GM06990 (cell line): Measurements from ENCODE around the gene RAB31.
"Not testable (repeated sequence)": the region's sequence is repeated elsewhere in the genome, so short reads cannot be mapped to it uniquely, and the experiment has no call there.

Experiments
- DNase-seq: peaks from one replicate; pipeline ENCODE4 v3.0.0-alpha.2; 2011; ENCODE audit not compliant: insufficient read length; ENCODE audit errors: extremely low read depth
- H3K27me3 ChIP-seq: replicated peaks from 2 replicates; pipeline ENCODE4 v1.6.0; 2011; ENCODE audit warnings: low read length; ENCODE audit not compliant: control insufficient read depth, insufficient read depth
- H3K36me3 ChIP-seq: 2 replicates; pipeline ENCODE4 v1.5.1; 2011; ENCODE audit warnings: low read length; ENCODE audit not compliant: control insufficient read depth, insufficient read depth
- H3K4me3 ChIP-seq: replicated peaks from 2 replicates; pipeline ENCODE4 v1.5.1; 2011; ENCODE audit warnings: low read depth, mild to moderate bottlenecking, control low read depth, low read length
- TF ChIP-seq, protein P1 (sequence below): IDR thresholded peaks from 2 replicates; pipeline ENCODE4 v1.5.1; 2011; ENCODE audit warnings: low read length, control low read depth, mild to moderate bottlenecking, inconsistent platforms; ENCODE audit not compliant: insufficient read depth, poor library complexity, severe bottlenecking

The RAB31 gene

DNA sequence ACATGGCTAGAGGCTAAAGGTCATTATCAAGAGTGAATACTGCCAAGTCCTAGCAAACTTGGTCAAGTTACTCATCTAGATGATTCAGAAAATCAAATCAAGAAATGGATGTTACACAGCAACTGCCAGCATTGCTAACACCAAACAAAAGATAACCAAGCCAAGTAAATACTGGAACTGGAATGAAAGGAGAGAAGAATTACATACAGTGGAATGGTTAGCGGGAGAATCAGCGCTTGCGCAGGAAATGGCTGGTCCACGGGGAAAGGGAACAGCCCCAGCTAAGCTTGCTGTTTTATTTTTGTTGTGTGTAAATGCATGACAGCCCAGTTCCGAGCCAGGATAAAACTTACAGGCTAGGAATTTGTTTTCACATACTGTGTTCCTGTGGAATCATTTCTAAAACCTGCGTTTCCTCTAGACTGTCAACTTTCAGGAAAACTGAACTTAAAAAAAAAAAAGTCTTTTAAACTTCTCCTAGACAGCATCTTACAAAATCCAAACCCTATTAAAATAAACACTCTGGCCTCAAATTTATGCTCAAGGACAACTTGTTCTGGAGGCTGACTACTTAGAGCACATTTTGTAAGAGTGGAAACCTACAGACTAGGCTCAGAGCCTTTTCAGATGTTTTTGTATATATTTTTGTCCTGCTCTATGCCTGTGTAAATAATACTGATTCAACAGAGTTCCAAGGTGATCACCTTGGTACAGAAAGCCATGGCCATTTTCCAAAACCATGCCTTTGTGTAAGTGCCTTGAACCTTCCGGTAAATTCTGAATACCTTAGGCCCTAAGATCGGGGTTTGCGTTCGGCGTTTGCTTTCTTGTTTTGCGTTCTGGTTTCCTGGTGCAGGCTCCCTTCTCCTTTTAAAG lies 146.9 kb downstream of the RAB31 start:
- no peaks in the 10 kb centered on the region; the same call in 1 of the 2 replicates for H3K36me3 ChIP-seq
- no peak overlapping the region for H3K4me3 ChIP-seq
- TF ChIP-seq, protein P1, sequence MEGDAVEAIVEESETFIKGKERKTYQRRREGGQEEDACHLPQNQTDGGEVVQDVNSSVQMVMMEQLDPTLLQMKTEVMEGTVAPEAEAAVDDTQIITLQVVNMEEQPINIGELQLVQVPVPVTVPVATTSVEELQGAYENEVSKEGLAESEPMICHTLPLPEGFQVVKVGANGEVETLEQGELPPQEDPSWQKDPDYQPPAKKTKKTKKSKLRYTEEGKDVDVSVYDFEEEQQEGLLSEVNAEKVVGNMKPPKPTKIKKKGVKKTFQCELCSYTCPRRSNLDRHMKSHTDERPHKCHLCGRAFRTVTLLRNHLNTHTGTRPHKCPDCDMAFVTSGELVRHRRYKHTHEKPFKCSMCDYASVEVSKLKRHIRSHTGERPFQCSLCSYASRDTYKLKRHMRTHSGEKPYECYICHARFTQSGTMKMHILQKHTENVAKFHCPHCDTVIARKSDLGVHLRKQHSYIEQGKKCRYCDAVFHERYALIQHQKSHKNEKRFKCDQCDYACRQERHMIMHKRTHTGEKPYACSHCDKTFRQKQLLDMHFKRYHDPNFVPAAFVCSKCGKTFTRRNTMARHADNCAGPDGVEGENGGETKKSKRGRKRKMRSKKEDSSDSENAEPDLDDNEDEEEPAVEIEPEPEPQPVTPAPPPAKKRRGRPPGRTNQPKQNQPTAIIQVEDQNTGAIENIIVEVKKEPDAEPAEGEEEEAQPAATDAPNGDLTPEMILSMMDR: no peak
- no peaks in the 10 kb centered on the region for H3K27me3 ChIP-seq
- DNase-seq: no peak

DNA sequence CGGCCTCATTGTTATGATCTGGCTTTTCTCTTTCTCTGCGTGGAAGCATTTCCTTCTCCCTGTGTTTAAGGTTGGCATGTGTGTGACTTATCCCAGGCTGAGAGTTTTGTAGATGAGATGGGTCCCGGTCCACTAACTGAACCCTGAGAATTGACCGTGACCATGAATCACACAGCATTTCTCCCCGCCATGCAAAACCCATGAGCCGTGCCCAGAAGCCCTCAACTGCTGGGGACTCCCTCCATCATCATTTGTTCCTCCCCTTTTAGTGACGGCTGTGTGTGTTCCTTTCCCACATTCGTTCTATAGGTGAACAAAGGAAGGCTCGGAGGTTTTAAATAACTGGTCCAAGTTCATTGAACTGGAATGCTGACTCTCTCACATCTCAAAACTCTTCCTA lies 147.6 kb downstream of the RAB31 start:
- no peaks in the 10 kb centered on the region; the same call in 1 of the 2 replicates for H3K36me3 ChIP-seq
- H3K4me3 ChIP-seq: no peak overlapping the region
- H3K27me3 ChIP-seq: no peaks in the 10 kb centered on the region
- TF ChIP-seq, protein P1: no peak
- DNase-seq: no peak

DNA sequence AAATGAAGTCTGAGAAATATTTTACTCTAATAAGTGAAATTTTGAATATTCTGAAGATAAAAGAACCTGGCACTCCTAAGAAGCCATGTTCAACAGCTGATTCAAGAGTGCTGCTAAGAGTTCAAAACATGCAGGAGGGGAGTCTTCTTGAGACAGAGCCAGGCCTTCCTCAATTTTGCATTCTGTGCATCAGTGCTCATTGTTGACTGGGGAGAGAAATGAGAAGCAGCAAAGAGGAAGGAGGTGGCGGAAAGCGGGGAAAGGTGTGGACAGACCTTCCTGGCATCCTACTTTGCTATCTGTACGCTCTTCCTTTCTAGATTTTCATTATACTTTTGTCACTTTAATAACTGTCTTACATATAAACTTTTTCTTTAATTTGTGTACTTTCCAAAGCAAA lies 148.0 kb downstream of the RAB31 start:
- Histone ChIP-seq H3K36me3 (no peaks in the 10 kb centered on the region; the same call in 1 of the 2 replicates), H3K4me3 (no peak overlapping the region), H3K27me3 (no peaks in the 10 kb centered on the region)
- TF ChIP-seq, protein P1: no peak
- DNase-seq: no peak

DNA sequence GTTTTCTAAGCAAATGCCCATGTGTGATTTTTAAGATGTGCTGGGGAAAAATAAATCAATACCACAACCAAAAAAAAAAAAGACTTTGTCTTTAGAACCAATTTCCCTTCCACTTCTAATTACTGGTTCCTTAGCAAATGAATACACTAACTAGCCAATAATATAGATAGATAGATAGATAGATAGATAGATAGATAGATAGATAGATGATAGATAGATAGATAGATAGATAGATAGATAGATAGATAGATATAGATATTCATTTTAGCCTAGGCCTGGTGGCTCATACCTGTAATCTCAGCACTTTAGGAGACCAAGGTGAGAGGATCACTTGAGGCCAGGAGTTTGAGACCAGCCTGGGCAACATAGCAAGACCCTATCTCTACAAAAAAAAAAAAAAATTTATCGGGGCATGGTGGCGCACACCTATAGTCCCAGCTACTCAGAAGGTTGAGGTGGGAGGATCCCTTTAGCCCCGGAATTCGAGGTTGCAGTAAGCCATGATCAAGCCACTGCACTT lies 149.4 kb downstream of the RAB31 start:
- not testable (repeated sequence) for H3K36me3 ChIP-seq, DNase-seq, H3K27me3 ChIP-seq, H3K4me3 ChIP-seq

DNA sequence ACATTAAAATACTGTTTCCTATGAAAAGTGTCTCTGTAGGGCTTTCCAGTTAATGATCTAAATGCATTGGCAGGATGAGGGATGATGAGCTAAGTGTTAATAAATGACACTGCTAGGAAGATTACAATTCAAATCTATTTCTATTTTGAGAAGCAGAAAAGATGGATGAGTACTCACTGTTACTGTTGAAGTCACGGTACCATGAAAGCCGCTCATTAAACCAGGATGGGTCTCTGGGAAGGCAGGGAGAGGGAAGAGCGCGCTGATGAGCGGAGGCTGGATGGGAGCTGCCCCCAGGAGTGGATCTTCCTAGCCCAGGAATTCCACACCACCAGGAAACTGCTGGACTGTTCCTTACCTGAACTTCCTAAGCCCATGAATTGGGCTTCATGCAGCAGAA lies 150.5 kb downstream of the RAB31 start:
- Histone ChIP-seq H3K27me3 (no peaks in the 10 kb centered on the region), H3K36me3 (peaks cover 2% of the 10 kb centered on the region; the same call in 1 of the 2 replicates), H3K4me3 (no peak overlapping the region)
- DNase-seq: no peak
- TF ChIP-seq, protein P1: no peak

DNA sequence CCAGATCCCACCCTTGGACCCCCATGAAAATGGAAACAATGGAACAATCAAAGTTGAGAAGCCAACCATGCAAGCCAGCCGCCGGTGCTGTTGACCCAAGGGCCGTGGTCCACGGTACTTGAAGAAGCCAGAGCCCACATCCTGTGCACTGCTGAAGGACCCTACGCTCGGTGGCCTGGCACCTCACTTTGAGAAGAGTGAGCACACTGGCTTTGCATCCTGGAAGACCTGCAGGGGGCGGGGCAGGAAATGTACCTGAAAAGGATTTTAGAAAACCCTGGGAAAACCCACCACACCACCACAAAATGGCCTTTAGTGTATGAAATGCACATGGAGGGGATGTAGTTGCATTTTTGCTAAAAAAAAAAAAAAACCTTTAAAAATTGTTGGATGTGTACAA lies 151.1 kb downstream of the RAB31 start:
- Histone ChIP-seq H3K36me3 (peaks cover 2% of the 10 kb centered on the region; the same call in 1 of the 2 replicates), H3K4me3 (no peak overlapping the region), H3K27me3 (no peaks in the 10 kb centered on the region)
- DNase-seq: no peak
- TF ChIP-seq, protein P1: peak; percentile 12
